ENCODE results near the gene PHLDA2. TPM values are rescaled to one million over a fixed set of nuclear protein-coding genes. Genes with fewer than 3 reads are reported as not detected.

PHLDA2 gene
- total and polyA plus RNA-seq, 8 donors, result 3.1 to 34.2 (median 25.5) TPM; not detected in 3

- H3K27ac ChIP-seq, result peak overlapping the region; percentile 57 to 87 (median 72)
These were observed 38.5 kb downstream of the PHLDA2 start for GRCh38 chr11:2890466-2891294.

GRCh38 chr11:2889362-2890273 lies 39.6 kb downstream of the PHLDA2 start:
- Histone ChIP-seq H3K27ac (peak overlapping the region; percentile 48 to 87 (median 72)), H3K9me3 (no peaks in the 10 kb centered on the region), H3K4me1 (peaks cover 24 to 64% (median 60%) of the 10 kb centered on the region in 4 donors), H3K36me3 (no peaks in the 10 kb centered on the region), H3K4me3 (no peak overlapping the region), H3K27me3 (no peaks in the 10 kb centered on the region)
- intact Hi-C loops (cut with DNase I; ENCODE audit: low total_unique reads), result loop anchor here (5.0 to 10.0 kb wide), 2 partner anchors 462 to 585 kb away; partner anchors contain the start of genes C11orf21 and TSPAN32
- DNase-seq, result peak in 1 of 2 donors; percentile 52
- TF ChIP-seq EP300 (IDR thresholded peaks at IDR 0.05), result no peak
- TF ChIP-seq POLR2AphosphoS5 (IDR thresholded peaks at IDR 0.05), result no peak
- TF ChIP-seq CTCF (IDR thresholded peaks at IDR 0.05), result no peak
- no peak for TF ChIP-seq POLR2A (IDR thresholded peaks at IDR 0.05)
- WGBS, 5 donors, result 72 to 82% (median 73%) methylated on average over 15 to 16 of the region's 16 CpGs

More at GRCh38 chr11:2890466-2891294, 38.5 kb downstream of the PHLDA2 start:
- WGBS, 5 donors, result 36 to 75% (median 40%) methylated on average over 11 to 28 of the region's 28 CpGs
- peak overlapping the region in 1 of 4 donors; percentile 23 for H3K4me3 ChIP-seq
- TF ChIP-seq POLR2AphosphoS5 (IDR thresholded peaks at IDR 0.05) (peak; percentile 54 to 87 (median 84)), POLR2A (IDR thresholded peaks at IDR 0.05) (no peak), CTCF (IDR thresholded peaks at IDR 0.05) (no peak), EP300 (IDR thresholded peaks at IDR 0.05) (peak; percentile 83)
- no peaks in the 10 kb centered on the region for H3K36me3 ChIP-seq
- peak; percentile 93 to 96 for DNase-seq
- H3K27me3 ChIP-seq, result no peaks in the 10 kb centered on the region
- intact Hi-C loops (cut with DNase I; ENCODE audit: low total_unique reads), result no loop called here
- no peaks in the 10 kb centered on the region for H3K9me3 ChIP-seq
- H3K4me1 ChIP-seq, result peaks cover 24 to 59% (median 53%) of the 10 kb centered on the region in 4 donors

GRCh38 chr11:2888266-2888968 lies 40.8 kb downstream of the PHLDA2 start:
- H3K36me3 ChIP-seq, result no peaks in the 10 kb centered on the region
- peak; percentile 96 for DNase-seq
- no peaks in the 10 kb centered on the region for H3K9me3 ChIP-seq
- intact Hi-C loops (cut with DNase I; ENCODE audit: low total_unique reads), result loop anchor here (5.0 to 10.0 kb wide), 2 partner anchors 461 to 584 kb away; partner anchors contain the start of genes C11orf21 and TSPAN32
- H3K4me3 ChIP-seq, result no peak overlapping the region
- TF ChIP-seq EP300 (IDR thresholded peaks at IDR 0.05) (no peak), POLR2A (IDR thresholded peaks at IDR 0.05) (no peak), CTCF (IDR thresholded peaks at IDR 0.05) (peak in 6 of 7 experiments; percentile 91 to 98 (median 96)), POLR2AphosphoS5 (IDR thresholded peaks at IDR 0.05) (peak in 1 of 3 donors; percentile 63)
- WGBS, 5 donors, result 25 to 34% (median 32%) methylated on average over 25 of the region's 25 CpGs
- peak overlapping the region in 3 of 5 donors; percentile 1 to 92 (median 77) for H3K27ac ChIP-seq
- peaks cover 0 to 11% (median 3%) of the 10 kb centered on the region in 3 donors for H3K27me3 ChIP-seq
- peaks cover 29 to 74% (median 65%) of the 10 kb centered on the region in 4 donors for H3K4me1 ChIP-seq
